ENCODE results near the gene AFG3L2. TPM values are rescaled to one million over a fixed set of nuclear protein-coding genes. Genes with fewer than 3 reads are reported as not detected.
A peak's percentile ranks its signal among the peaks of the same experiment; 100 is the strongest.

The AFG3L2 gene
- total and polyA plus RNA-seq, 4 donors: 16.4 to 41.3 (median 33.8) TPM

- Histone ChIP-seq H3K36me3 (ENCODE audit: control insufficient read depth in 4 of 4, insufficient read depth in 4 of 4, low read length in 4 of 4) (peaks cover 18 to 39% (median 29%) of the 10 kb centered on the region in 4 donors), H3K4me1 (ENCODE audit: control insufficient read depth in 5 of 5, insufficient read depth in 5 of 5, low read length in 5 of 5) (peaks cover 0 to 4% (median 0%) of the 10 kb centered on the region in 5 donors)
- ATAC-seq (ENCODE audit: insufficient read depth, low FRiP score): peak; percentile 48
Measured at GRCh38 chr18:12327510-12328178, 49.4 kb downstream of the AFG3L2 start.

DNA sequence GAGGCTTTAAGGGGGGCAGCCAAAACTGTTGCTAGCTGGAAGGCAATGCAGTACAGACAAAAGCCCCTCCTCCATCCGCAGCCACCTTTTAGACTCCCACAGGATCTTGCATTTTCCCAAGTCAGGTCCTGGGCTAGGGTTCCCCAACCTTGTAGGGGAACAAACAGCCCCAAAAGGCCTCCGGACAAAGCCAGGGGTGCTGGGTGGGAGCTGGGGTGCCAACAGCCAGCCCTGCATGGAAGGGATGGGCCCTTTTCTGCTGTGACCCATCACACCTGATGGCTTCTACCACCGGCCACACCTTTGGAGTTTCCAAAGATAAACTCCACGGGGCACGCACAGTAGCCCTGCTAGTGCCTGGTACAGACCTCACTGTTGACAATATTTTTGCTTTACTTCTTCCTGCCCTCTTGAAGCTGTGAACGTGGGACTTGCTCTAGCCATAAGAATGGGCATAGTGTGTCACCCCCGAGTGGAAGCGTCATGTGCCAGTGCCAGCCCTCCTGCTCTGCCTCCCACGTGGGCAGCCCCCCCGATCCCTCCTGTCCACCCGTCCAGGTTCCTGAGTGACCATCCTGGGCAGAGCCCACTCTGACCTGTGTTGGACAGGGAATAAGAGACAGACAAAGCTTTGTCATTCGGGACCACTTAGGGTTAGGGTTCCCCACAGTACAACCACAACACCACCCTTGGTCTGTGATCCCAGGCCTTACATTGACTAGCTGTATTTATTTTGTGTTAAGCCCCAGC, 50.1 kb downstream of the AFG3L2 start:
- Histone ChIP-seq H3K27ac (ENCODE audit: low read depth in 1 of 2, low read length in 1 of 2) (peak overlapping the region in 1 of 2 donors; percentile 17), H3K27me3 (ENCODE audit: control insufficient read depth in 3 of 3, insufficient read depth in 3 of 3, low read length in 2 of 3) (no peaks in the 10 kb centered on the region), H3K9me3 (ENCODE audit: control insufficient read depth in 4 of 4, insufficient read depth in 3 of 4, low read length in 3 of 4) (peaks cover 0 to 5% (median 0%) of the 10 kb centered on the region in 4 donors), H3K4me3 (no peak overlapping the region), H3K4me1 (ENCODE audit: control insufficient read depth in 5 of 5, insufficient read depth in 5 of 5, low read length in 5 of 5) (peaks cover 0 to 4% (median 0%) of the 10 kb centered on the region in 5 donors), H3K36me3 (ENCODE audit: control insufficient read depth in 4 of 4, insufficient read depth in 4 of 4, low read length in 4 of 4) (peaks cover 22 to 39% (median 29%) of the 10 kb centered on the region in 4 donors), H3K9ac (ENCODE audit: insufficient read depth in 1 of 2, low read length in 2 of 2) (no peak overlapping the region)
- TF ChIP-seq, protein P1, sequence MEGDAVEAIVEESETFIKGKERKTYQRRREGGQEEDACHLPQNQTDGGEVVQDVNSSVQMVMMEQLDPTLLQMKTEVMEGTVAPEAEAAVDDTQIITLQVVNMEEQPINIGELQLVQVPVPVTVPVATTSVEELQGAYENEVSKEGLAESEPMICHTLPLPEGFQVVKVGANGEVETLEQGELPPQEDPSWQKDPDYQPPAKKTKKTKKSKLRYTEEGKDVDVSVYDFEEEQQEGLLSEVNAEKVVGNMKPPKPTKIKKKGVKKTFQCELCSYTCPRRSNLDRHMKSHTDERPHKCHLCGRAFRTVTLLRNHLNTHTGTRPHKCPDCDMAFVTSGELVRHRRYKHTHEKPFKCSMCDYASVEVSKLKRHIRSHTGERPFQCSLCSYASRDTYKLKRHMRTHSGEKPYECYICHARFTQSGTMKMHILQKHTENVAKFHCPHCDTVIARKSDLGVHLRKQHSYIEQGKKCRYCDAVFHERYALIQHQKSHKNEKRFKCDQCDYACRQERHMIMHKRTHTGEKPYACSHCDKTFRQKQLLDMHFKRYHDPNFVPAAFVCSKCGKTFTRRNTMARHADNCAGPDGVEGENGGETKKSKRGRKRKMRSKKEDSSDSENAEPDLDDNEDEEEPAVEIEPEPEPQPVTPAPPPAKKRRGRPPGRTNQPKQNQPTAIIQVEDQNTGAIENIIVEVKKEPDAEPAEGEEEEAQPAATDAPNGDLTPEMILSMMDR (IDR thresholded peaks at IDR 0.05; ENCODE audit: control extremely low read depth, extremely low read depth): no peak
- no peak for ATAC-seq (ENCODE audit: insufficient read depth, low FRiP score)
- WGBS, 2 donors: 93 to 96% methylated on average over 12 of the region's 12 CpGs
- DNase-seq: no peak

More at GRCh38 chr18:12327510-12328178, 49.4 kb downstream of the AFG3L2 start:
- Histone ChIP-seq H3K4me3 (no peak overlapping the region), H3K27me3 (ENCODE audit: control insufficient read depth in 3 of 3, insufficient read depth in 3 of 3, low read length in 2 of 3) (no peaks in the 10 kb centered on the region), H3K9me3 (ENCODE audit: control insufficient read depth in 4 of 4, insufficient read depth in 3 of 4, low read length in 3 of 4) (peaks cover 0 to 5% (median 0%) of the 10 kb centered on the region in 4 donors), H3K27ac (ENCODE audit: low read depth in 1 of 2, low read length in 1 of 2) (peak overlapping the region in 1 of 2 donors; percentile 5), H3K9ac (ENCODE audit: insufficient read depth in 1 of 2, low read length in 2 of 2) (no peak overlapping the region)
- DNase-seq: peak; percentile 34 to 60 (median 39)
- TF ChIP-seq, protein P1 (IDR thresholded peaks at IDR 0.05; ENCODE audit: control extremely low read depth, extremely low read depth): peak; percentile 31
- 64 to 71% methylated on average over 11 of the region's 11 CpGs for WGBS, 2 donors

- DNase-seq: no peak
- H3K36me3 ChIP-seq (ENCODE audit: control insufficient read depth in 4 of 4, insufficient read depth in 4 of 4, low read length in 4 of 4): peaks cover 26 to 45% (median 30%) of the 10 kb centered on the region in 4 donors
- TF ChIP-seq, protein P1 (IDR thresholded peaks at IDR 0.05; ENCODE audit: control extremely low read depth, extremely low read depth): no peak
Measured at GRCh38 chr18:12325726-12326245, 51.2 kb downstream of the AFG3L2 start.

More at GRCh38 chr18:12325726-12326245, 51.2 kb downstream of the AFG3L2 start:
- ATAC-seq (ENCODE audit: insufficient read depth, low FRiP score): no peak
- no peak overlapping the region for H3K9ac ChIP-seq (ENCODE audit: insufficient read depth in 1 of 2, low read length in 2 of 2)
- 97 to 98% methylated on average over 29 of the region's 29 CpGs for WGBS, 2 donors
- H3K27me3 ChIP-seq (ENCODE audit: control insufficient read depth in 3 of 3, insufficient read depth in 3 of 3, low read length in 2 of 3): no peaks in the 10 kb centered on the region
- H3K4me1 ChIP-seq (ENCODE audit: control insufficient read depth in 5 of 5, insufficient read depth in 5 of 5, low read length in 5 of 5): peaks cover 0 to 4% (median 0%) of the 10 kb centered on the region in 5 donors
- peaks cover 0 to 5% (median 0%) of the 10 kb centered on the region in 4 donors for H3K9me3 ChIP-seq (ENCODE audit: control insufficient read depth in 4 of 4, insufficient read depth in 3 of 4, low read length in 3 of 4)
- H3K27ac ChIP-seq (ENCODE audit: low read depth in 1 of 2, low read length in 1 of 2): no peak overlapping the region
- no peak overlapping the region for H3K4me3 ChIP-seq

All from lung (tissue), 12 donors.